ENCODE measurements around the gene ULK3.

Gene ULK3

DNA sequence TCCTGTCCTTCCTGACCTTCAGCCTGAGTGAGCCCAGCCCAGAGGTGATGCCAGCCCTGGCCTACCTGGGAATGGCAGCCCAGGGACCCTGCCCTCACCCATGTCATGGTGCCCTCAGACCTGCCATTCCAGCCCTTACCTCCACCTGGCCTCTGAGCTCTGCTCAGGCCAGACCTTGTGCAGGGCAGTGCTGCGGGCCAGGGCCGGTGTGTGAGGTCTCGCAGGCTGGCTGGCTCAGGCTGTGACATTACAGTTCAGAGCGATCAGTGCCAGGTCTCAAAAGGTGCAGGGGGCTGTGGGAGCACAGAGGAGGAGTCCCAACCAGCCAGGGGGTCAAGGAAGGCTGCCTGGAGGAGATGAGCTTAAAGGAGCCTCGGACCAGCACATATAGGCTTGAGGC is 22.9 kb downstream of the ULK3 start:
- DNase-seq: no peak

DNA sequence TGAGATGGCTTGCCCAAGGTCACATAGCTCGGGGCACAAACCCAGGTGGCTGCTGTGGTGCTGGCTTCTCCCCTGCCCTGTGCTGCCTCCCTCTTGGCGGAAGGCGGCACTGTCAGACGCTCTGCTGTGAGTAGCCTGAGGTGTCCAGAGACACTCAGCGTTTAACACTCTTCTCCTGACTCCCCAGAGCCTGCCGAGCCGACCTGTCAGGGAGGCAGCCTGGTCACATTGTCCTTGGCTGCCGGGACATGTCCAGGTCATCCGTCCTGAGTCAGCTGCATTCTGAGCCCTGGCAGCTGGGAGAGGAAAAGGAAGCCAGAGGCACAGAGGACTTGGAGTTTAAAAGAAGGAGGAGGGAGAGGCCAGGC is 25.6 kb downstream of the ULK3 start:
- no peak for DNase-seq

DNA sequence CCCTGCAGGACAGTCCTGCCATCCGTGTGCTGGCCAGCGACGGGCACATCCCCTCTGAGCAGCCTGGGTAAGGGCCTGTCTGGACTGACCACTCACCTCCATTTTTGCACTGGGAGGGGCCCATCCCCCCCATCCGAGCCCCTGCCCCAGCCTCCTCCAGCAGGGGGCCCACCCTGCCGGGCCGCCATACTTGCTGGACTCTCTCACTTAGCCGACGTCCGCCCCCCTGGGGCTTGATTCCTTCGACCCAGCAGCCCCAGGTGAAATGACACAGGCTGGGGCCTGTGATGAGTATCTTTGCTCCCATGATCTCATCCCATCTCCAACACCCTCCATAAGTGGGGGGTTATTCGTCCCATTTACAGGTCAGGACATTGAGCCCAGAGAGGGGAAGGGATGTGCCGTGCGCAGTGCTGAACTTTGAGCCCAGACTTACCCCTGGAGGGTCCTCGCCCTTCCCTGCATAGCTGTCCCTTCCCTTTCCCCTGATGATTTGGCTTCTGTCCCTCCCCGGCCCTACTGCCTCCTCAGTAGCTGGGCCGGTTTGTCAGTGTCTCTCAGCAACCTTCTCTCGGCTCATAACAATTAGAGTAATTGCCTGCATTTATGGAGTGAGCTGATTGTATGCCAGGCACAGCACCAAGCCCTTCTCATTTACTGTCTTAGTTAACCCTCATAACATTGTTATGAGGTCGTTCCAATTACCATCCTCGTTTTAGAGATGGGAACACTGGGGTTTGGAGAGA is 26.2 kb downstream of the ULK3 start:
- DNase-seq: no peak

DNA sequence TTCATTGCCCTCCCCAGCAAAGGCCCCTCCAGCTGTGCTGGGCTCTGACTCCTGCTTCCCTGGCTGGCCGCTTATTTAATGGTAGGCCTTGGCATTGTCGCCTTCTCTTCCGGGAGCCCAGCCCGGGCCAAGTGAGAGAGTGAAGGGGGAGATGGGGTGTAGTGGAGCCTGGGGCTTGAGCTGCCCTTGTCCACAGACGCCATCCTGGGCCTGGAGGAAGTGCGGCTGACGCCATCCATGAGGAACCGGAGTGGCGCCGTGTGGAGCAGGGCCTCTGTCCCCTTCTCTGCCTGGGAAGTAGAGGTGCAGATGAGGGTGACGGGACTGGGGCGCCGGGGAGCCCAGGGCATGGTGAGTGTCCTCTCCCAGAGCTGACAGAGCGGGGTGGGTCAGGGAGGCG is 27.0 kb downstream of the ULK3 start:
- DNase-seq: no peak

DNA sequence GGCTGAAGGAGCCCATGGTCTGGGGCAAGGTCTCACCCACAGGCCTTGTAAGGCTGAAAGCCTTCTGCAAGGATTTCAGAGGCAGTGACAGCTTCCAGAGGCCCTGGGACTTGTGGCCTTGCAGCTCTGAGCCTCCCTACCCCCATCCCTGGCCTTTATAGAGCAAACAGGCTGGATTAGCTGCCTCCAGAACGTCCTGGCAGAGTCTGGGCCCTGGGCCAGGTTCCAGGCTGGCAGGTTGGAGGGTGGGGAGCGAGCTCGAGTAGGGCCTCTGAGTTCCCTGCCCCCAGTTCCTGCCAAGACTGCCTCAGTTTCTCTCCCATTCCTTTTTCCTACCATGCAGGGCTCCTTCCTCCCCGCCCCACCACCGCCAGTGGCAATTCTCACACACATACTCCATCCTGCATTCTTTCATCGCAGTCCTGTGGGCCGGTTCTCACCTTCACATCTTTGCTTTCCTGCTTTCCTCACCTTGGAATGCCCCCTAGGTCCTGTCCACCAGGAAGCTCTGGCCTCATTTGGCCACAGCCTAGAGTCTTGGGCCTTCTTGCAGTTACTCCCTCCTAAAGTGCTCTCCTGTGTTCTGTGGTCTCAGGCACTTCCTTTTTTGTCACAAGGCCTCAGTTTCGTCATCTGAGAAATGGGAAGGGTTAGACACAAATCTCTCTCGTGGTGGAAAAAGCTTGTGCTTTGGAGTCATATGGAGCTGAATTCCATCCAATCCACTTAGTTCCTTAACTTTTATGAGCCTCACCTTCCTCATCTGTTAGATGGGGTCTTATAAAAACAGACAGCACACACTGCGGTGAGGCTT is 27.6 kb downstream of the ULK3 start:
- DNase-seq: no peak

DNA sequence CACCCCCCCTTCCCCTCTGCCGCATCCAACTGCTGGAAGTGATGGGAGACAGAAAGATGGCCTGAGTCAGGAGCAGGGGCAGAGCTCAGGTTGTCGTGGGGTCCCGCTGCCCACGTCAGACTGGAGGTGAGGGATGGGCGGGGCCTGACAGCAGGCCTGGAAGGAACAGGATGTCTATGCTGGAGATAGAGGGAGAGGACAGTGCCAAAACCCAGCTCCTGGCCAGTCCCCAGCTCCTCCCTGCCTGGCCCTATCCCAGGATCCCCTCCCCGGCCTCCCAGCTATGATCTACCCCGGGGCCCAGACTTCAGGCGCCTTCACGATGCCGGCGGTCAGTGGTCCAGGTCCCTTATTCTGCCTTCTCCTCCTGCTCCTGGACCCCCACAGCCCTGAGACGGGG is 30.4 kb downstream of the ULK3 start, which contains the start of gene LMAN1L:
Gene LMAN1L, plus strand, starts transcription at position 303 of the 400 bp plus-strand sequence. Its CDS starts 20 bp downstream, at position 323.
- DNase-seq: no peak

DNA sequence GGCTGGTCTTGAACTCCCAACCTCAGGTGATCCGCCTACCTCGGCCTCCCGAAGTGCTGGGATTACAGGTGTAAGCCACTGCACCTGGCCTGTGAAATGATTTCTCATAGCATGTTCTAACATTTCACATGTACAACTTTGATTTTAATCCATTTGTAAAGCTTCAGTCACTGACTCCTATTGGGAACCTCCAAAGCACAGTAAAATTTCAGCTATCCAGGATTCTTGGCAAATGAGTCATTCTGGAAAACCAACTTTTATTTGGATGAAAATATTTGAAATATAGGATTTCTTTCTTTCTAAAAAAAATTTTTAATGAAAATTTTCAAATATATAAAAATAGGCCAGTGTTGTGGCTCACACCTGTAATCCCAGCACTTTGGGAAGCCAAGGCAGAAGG is 33.0 kb downstream of the ULK3 start:
- DNase-seq: no peak

DNA sequence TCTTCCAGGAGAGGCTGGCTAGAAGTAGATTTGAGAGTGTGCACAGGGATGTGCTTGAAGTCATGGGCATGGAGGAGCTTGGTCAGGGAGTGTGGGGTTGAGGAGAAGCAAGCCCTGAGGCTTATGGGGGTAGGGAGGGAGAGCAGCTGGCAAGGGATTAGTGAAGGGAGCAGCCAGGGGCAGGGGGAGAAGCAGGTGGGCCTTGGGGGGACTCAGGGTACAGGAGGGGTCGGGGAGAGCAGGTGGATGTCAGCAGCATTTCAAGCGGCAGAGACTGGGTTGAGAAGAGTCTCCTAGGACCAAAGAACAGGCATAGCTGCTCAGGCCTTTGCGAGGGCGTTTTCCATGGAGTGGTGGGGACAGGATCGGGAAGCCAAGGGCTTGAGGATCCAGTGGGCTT is 33.7 kb downstream of the ULK3 start:
- no peak for DNase-seq

DNA sequence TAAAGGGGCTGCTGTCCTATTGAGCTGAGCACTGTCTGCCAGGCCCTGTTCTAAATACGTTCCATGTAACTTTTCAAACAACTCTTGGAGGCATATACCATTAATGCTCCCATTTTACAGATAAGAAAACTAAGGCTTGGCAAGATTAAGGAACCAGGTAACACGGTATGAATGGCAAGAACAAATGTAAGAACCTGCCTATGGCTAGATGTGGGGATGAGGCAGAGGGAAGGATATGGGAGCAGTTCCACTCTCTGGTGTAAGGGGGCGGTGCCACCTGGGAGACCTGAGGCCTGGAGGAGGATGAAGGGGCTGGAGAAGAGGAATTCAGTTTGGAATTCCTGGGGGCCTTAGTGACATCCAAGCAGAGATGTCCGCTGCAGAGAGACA is 34.1 kb downstream of the ULK3 start:
- no peak for DNase-seq

DNA sequence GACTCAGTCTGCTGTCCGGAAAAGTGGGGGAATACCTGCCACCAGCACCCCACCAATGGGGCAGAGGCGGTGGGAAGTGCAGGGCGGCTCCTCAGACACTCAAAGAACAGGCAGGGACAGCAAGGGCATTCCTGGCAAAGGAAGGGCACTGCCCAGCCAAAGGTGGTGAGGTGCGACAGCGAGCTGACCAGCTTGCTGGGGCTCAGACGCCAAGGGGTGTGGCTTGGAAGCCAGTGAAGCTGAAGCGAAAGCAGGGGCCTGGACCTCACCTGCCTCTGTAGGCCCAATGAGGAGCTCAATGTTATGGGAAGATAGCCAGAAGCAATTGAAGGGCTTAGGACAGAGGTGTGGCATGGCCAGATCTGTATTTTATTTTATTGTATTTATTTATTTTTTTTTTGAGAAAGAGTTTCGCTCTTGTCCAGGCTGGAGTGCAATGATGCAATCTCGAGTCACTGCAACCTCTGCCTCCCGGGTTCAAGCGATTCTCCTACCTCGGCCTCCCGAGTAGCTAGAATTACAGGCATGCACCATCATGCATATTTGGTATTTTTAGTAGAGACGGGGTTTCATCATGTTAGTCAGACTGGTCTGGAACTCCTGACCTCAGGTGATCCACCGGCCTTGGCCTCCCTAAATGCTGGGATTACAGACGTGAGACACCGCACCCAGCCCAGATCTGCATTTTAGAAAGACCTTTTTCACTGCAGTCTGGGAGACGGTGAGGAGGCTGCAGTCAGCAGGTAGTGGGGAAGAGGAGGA is 34.7 kb downstream of the ULK3 start:
- no peak for DNase-seq

DNA sequence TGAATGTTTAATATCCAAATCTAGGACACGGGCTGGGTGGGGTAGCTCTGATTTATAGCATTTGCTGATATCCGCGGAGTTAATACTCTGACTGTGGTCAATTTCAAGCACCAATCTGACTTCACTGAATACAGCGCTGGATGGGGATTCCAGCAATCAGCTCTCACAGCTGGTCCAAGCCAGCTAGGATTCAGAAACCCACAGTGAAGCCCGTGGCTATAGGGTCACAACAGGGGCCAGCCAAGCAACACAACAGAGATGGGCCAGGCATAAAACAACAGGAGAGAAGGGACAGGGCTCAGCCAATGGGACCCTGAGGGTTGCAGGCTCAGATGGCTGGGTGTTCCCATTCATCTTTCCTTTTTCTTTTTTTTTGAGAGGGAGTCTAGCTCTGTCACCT is 35.7 kb downstream of the ULK3 start:
- DNase-seq: no peak

DNA sequence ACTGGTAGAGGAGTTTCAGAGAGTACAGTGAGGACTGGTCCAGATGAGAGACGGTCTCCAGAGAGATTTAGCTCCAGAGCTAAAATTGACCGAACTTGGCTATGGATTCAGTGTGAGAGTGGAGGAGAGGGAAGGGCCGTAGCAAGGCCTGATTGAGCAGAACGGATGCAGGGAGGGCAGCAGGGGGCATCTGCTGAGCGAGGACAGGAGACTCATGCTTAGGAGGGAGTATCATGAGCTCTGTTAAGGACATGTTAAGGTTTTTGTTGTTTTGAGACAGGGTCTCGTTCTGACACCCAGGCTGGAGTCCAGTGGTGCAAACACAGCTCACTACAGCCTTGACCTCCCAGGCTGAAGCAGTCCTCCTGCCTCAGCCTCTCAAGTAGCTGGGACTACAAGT is 38.0 kb downstream of the ULK3 start:
- DNase-seq: no peak

DNA sequence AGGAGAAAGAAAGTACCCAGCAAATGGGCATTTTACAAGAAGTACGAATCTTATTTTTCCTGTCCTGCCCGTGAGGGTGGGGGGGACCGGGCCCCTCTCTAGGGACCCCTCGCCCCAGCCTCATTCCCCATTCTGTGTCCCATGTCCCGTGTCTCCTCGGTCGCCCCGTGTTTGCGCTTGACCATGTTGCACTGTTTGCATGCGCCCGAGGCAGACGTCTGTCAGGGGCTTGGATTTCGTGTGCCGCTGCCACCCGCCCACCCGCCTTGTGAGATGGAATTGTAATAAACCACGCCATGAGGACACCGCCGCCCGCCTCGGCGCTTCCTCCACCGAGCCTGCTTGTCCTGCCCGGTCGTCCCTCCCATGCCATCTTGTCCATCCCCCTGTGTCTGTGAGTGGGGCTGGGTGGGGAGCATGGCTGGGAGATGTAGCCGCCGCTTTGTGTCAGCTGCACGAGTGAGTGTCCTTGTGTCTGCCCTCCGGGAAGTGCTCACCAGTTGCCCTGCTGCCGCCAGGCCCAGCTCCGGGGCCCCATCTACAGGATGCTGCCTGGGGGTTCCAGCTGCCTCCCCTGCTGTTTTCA is 40.0 kb downstream of the ULK3 start:
- DNase-seq: no peak

DNA sequence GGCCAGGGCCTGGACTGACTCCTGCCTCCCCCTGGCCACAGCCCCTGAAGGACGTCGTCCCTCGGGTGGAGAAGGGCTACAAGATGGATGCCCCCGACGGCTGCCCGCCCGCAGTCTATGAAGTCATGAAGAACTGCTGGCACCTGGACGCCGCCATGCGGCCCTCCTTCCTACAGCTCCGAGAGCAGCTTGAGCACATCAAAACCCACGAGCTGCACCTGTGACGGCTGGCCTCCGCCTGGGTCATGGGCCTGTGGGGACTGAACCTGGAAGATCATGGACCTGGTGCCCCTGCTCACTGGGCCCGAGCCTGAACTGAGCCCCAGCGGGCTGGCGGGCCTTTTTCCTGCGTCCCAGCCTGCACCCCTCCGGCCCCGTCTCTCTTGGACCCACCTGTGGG is 40.7 kb downstream of the ULK3 start:
- no peak for DNase-seq

DNA sequence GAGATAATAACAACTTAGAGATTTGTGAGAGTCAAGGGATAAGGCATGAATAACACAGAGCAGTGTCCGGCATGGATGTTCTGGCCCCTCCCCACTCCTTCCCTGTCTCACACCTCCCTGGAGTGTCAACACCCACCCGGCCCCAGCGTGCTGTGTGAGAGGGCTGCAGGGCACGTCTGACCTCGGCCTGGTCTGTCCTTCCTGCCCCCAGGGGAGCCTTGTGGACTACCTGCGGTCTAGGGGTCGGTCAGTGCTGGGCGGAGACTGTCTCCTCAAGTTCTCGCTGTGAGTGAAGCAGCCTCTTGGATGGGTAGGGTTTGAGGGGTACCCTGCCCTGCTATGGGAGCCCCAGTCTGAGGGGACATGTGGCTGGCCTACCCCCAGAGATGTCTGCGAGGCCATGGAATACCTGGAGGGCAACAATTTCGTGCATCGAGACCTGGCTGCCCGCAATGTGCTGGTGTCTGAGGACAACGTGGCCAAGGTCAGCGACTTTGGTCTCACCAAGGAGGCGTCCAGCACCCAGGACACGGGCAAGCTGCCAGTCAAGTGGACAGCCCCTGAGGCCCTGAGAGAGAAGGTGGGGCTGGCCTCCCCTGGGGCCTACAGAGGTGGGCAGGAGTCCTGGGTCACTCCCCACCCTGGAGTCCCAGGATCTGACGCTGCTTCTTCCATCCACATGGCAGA is 41.5 kb downstream of the ULK3 start:
- no peak for DNase-seq

DNA sequence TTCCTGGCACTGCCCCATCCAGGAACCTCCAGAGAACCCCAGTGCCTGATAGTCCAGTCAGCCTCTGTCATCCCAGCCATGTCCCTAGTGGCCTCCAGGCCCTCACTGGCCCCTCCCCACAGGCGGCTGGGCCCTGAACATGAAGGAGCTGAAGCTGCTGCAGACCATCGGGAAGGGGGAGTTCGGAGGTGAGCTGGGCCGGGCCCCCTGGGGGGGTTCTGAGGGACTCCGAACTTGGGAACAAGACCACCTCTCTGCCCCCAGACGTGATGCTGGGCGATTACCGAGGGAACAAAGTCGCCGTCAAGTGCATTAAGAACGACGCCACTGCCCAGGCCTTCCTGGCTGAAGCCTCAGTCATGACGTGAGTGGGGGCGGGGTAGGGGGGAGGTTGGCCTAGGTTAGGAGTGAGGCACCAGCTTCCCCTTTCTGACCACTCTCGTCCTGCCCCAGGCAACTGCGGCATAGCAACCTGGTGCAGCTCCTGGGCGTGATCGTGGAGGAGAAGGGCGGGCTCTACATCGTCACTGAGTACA is 42.3 kb downstream of the ULK3 start:
- no peak for DNase-seq

DNA sequence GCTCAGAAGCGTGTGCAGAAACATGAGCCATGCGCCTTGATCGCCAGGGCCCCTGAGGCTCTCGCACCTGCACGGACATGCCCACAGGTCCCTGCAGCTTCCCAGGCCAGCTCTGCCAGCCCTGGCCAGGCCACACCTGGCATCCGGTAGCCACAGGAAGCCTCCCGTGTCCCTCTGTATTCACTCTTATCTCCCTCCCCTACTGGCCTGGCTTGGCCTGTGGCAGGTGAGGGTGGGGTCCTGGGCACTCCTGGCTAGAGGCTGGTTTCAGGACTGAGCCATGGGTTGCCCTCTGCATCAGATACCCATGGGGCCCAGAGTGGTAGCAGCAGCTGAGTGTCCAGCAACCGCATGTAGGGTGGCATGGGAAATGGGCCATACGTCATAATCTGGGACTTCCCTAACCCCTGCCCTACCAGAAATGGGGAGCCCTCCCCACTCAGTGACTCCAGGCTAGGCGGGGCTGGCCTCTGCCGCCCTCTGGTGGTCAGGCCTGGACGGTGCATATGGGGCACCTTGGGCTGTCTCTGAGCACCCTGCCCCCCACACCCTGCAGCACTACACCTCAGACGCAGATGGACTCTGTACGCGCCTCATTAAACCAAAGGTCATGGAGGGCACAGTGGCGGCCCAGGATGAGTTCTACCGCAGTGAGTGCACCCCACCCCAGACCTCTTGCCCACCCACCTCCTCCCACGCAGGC is 42.9 kb downstream of the ULK3 start:
- DNase-seq: peak; percentile 88

DNA sequence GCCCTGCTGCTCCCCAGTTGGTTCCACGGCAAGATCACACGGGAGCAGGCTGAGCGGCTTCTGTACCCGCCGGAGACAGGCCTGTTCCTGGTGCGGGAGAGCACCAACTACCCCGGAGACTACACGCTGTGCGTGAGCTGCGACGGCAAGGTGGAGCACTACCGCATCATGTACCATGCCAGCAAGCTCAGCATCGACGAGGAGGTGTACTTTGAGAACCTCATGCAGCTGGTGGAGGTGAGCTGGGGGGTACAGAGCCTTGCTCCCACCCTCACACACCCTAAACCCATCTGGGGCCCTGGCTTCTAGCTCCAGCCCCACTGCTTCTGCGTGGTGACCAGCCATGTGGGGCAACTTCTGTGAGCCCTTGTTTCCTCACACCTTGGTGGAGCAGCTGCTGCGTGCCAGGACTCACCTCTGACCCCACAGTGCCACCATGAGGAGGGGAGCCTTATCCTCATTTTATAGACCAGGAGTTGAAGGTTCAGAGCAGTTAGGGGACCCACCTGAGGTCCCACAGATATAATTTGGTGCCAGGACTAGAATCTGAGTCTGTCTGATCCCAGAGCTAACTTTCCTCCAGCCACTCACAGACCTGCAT is 43.6 kb downstream of the ULK3 start:
- DNase-seq: no peak

DNA sequence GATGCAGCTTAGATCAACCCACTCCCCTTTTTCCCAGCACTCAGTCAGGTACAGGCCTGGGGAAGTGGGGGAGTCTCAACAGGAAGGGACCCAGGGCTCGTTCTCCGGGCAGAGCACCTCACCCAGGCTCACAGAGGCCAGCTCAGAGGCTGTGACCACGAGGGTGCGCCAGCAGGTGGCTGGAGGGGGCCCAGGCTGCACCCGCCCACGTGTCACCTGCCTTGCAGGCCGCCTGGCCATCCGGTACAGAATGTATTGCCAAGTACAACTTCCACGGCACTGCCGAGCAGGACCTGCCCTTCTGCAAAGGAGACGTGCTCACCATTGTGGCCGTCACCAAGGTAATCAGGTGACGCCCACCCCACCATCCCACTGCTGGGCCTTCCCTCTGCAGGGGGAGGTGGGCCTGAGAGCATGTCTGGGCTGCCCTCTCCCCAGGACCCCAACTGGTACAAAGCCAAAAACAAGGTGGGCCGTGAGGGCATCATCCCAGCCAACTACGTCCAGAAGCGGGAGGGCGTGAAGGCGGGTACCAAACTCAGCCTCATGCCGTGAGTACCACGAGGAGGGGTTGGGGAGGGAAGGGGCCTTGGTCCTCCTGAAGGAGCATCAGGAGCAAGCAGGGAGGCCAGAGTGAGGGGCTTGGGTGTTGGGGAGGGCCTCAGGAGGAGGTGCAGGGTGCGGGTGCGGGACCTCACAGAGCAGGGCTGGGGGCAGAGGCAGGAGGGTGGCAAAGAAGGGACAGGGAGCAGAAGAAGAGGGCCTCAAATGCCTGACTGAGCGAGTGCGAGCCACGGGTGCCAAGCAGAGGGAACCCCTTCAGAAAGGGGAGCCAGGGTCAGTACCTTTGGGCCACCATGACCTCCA is 44.3 kb downstream of the ULK3 start:
- DNase-seq: no peak

DNA sequence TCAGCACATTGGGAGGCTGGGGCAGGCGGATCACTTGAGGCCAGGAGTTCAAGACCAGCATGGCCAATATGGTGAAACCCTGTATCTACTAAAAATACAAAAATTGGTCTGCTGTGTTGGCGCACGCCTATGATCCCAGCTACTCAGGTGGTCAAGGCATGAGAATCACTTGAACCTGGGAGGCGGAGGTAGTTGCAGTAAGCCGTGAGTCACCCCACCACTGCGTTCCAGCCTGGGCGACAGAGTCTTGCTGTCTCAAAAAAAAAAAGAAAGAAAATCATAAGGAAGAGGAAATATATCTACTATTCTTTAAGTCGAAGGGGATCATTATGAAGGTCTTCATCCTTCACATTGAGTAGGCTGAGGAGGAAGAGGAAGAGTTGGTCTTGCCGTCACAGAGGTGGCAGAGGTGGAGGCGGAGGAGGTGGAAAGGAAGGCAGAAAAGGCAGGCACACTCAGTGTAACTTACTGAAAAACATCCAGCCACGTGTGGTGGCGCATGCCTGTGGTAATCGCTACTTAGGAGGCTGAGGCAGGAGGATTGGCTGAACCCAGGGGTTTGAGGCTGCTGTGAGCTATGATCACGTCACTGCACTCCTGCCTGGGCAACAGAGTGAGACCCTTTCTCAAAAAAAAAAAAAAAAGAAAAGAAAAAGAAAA is 46.9 kb downstream of the ULK3 start:
- DNase-seq: peak; percentile 68

Data from stimulated activated CD4-positive, alpha-beta T cell treated with anti-CD3 and anti-CD28 coated beads, Interleukin-15, amount 100 ng/mL, for 24 hours (primary cell).